Stimulated activated CD8-positive, alpha-beta memory T cell treated with anti-CD3 and anti-CD28 coated beads, Interleukin-4, amount 100 ng/mL, for 24 hours (primary cell): Measurements from ENCODE around the gene MUC5AC.
"Not testable (repeated sequence)": the region's sequence is repeated elsewhere in the genome, so short reads cannot be mapped to it uniquely, and the experiment has no call there.

ENCODE experiments used
- DNase-seq: peaks from one replicate; pipeline ENCODE4 v3.0.0-alpha.2; 2020; ENCODE audit warnings: low read depth

The MUC5AC gene

GRCh38 chr11:1162491-1163311 is 4.9 kb downstream of the MUC5AC start:
- DNase-seq = no peak

DNA sequence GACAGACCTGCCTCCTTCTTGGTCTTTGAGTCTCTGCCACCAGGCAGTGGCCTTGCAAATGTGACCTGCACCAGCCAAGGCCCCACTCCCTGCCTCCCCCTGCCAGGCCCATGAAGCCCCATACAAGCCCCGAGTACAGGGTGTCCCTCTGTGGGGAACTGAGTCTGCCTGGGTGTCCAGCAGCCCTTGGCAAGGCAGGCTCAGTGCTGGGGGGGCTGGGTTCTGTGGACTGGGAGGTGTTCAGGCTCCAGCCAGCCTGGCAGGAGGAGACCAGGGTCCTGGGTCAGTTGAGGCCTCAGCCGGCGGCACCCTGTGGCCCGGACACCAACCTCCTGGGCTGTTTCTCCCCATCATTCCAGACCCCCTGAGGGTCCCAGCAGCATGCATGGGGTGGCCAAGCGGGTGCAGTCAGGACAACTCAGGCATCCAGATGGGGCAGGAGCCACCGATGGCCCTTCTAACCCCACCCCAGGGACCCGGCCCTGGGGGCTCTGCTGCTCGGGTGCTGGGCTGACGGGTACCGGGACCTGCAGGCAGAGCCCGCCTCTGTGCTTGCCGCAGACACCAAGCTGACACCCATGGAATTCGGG is 5.7 kb downstream of the MUC5AC start:
- no peak for DNase-seq

DNA sequence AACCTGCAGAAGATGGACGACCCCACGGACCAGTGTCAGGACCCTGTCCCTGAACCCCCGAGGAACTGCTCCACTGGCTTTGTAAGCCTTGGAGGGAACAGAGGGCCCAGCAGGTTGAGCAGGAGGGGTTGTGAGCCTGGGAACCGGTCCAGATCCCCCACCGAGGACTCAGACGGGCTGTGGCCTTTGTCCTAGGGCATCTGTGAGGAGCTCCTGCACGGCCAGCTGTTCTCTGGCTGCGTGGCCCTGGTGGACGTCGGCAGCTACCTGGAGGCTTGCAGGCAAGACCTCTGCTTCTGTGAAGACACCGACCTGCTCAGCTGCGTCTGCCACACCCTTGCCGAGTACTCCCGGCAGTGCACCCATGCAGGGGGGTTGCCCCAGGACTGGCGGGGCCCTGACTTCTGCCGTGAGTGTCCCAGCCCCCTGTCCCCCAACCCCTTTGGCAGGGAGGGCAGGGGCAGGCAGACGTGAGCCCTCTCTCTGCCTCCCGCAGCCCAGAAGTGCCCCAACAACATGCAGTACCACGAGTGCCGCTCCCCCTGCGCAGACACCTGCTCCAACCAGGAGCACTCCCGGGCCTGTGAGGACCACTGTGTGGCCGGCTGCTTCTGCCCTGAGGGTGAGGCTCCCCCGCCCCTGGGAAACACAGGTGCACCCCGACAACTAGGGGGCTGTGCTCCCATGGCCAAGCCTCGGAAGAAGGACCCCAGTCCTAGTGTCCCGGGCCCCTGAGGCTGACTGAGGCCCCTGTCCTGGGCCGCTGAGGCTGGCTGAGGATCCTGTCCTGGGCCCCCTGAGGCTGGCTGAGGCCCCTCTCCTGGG is 6.4 kb downstream of the MUC5AC start:
- no peak for DNase-seq

GRCh38 chr11:1164779-1165255 is 7.1 kb downstream of the MUC5AC start:
- not testable (repeated sequence) for DNase-seq

DNA sequence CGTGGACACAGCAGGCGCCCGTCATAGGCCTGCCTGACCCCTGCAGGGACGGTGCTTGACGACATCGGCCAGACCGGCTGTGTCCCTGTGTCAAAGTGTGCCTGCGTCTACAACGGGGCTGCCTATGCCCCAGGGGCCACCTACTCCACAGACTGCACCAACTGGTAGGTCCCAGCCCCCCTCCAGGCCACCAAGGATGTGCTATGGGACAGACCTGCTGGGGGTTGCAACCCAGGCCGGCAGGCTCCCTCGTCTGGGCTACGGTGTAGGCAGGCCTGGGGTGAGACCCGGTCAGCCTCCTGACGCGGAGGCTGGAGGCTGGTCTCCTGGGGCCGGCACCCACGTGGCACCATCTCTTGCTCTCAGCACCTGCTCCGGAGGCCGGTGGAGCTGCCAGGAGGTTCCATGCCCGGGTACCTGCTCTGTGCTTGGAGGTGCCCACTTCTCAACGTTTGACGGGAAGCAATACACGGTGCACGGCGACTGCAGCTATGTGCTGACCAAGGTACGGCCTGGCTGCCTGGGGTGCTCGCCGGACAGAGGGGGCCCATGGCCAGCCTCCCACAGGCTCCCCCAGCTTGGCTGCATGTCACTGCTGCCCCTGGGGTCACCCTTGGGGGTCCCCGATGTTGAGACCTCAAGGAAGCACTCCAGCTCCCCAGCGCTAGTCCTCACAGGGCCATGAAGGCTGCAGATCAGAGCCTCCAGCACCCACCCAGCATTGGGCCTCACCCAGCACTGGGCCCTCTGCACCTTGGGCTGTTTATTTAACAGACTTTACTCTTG is 7.7 kb downstream of the MUC5AC start:
- no peak for DNase-seq

DNA sequence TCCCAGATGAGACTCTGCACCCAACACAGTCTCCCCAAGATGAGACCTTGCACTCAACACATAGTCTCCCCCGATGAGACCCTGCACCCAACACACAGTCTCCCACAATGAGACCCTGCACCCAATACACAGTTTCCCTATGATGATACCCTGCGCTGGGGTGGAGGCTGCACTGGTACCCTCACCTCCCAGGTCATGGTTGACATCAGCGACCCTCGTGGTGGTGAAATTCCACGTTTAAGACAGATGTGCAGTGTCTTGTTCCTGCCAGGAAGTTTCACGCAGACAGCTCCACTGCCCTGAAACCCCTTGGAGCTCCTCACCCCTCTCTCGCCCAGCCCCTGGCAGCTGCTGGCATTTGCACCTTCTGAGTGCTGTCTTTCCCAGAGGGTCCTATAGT is 9.5 kb downstream of the MUC5AC start:
- DNase-seq = no peak

GRCh38 chr11:1167751-1168231 is 10.0 kb downstream of the MUC5AC start:
- no peak for DNase-seq

- DNase-seq = no peak
Measured at GRCh38 chr11:1168256-1168655, 10.5 kb downstream of the MUC5AC start.

DNA sequence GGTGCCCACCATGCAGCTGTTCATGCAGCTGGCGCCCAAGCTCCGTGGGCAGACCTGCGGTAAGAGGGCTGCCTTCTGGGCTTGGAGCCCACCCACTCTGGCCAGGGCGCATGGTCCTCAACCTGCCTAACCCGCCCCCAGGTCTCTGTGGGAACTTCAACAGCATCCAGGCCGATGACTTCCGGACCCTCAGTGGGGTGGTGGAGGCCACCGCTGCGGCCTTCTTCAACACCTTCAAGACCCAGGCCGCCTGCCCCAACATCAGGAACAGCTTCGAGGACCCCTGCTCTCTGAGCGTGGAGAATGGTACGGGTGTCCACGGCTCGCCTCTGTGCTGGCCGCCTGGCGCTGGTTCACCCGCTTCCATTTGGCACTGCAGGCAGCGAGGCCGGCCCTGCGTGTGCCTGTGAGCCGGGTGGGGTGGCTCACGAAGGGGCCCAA is 11.0 kb downstream of the MUC5AC start:
- no peak for DNase-seq

DNA sequence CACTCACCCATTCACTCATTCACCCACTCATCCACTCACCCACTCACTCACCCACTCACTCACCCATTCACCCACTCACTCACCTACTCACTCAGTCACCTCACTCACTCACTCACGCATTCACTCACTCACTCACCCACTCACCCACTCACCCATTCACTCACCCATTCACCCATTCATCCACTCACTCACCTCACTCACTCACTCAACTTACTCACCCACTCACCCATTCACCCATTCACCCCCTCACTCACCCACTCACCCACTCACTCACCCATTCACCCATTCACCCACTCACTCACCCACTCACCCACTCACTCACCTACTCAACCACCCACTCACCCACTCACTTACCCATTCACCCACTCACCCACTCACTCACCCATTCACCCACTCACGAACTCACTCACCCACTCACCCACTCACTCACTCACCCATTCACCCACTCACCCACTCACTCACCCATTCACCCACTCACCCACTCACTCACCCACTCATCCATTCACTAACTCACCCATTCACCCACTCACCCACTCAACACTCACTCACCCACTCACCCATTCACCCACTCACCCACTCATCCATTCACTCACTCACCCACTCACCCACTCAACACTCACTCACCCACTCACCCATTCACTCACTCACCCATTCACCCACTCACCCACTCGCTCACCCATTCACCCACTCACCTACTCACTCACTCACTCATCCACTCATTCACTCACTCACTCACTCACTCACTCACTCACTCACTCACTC is 13.7 kb downstream of the MUC5AC start:
- DNase-seq = no peak

- no peak for DNase-seq
Measured at GRCh38 chr11:1171985-1172728, 14.4 kb downstream of the MUC5AC start.

- DNase-seq = no peak
Measured at GRCh38 chr11:1172729-1173117, 15.0 kb downstream of the MUC5AC start.

DNA sequence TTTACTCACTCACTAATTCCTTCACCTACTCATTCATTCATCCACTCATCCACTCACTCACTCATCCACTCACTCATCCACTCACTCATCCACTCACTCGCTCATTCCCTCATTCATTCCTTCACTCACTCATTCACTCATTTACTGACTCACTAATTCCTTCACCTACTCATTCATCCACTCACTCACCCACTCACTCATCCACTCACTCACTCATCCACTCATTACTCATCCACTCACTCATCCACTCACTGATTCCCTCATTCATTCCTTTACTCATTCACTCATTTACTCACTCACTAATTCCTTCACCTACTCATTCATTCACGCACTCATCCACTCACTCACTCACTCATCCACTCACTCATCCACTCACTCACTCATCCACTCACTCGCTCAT is 15.6 kb downstream of the MUC5AC start:
- not testable (repeated sequence) for DNase-seq

DNA sequence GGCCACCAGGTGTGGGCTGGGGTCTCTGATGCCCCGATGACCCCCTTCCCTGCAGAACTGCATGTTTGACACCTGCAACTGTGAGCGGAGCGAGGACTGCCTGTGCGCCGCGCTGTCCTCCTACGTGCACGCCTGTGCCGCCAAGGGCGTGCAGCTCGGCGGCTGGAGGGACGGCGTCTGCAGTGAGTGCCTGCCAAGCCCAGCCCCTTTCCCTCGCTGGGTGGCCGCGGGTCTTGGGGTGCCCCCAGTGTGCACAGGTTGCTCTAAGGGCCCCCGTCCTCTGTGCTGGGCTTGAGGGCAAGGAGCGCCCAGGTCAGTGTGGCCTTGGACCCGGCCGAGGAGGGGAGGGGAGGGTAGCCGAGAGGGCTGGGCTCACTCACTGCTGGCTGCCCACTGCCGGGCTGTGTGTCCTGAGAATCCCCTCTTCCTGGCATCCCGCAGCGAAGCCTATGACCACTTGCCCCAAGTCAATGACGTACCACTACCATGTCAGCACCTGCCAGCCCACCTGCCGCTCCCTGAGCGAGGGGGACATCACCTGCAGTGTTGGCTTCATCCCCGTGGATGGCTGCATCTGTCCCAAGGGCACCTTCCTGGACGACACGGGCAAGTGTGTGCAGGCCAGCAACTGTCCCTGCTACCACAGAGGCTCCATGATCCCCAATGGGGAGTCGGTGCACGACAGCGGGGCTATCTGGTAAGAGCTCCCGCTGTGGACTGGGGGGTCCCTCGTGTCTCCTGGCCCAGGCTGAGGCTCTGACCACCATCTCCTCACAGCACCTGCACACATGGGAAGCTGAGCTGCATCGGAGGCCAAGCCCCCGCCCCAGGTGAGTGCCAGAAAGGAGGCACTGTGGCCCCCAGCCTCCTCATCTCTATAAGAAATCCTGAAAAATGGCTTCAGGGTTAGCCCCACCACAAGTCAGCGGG is 17.0 kb downstream of the MUC5AC start:
- no peak for DNase-seq

DNA sequence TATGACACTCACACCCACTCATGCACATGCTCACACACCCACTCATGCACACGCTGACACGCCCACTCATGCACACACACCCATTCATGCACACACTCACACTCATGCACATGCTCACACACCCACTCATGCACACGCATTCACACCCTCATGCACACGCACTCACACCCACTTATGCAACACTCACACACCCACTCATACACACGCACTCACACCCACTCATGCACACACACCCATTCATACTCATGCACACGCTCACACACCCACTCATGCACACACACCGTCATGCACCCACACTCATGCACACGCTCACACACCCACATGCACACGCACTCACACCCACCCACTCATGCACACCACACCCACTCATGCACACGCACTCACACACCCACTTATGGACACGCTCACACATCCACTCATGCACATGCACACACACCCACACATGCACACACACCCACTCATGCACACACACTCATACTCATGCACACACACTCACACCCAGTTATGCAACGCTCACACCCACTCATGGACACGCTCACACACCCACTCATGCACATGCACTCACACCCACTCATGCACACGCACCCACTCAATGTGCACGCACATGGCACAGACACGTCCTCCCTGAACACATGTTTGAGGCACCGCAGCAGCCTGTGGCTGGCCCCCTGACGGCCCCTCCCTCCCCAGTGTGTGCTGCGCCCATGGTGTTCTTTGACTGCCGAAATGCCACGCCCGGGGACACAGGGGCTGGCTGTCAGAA is 17.9 kb downstream of the MUC5AC start:
- no peak for DNase-seq

- no peak for DNase-seq
Measured at GRCh38 chr11:1176224-1177019, 18.7 kb downstream of the MUC5AC start.

DNA sequence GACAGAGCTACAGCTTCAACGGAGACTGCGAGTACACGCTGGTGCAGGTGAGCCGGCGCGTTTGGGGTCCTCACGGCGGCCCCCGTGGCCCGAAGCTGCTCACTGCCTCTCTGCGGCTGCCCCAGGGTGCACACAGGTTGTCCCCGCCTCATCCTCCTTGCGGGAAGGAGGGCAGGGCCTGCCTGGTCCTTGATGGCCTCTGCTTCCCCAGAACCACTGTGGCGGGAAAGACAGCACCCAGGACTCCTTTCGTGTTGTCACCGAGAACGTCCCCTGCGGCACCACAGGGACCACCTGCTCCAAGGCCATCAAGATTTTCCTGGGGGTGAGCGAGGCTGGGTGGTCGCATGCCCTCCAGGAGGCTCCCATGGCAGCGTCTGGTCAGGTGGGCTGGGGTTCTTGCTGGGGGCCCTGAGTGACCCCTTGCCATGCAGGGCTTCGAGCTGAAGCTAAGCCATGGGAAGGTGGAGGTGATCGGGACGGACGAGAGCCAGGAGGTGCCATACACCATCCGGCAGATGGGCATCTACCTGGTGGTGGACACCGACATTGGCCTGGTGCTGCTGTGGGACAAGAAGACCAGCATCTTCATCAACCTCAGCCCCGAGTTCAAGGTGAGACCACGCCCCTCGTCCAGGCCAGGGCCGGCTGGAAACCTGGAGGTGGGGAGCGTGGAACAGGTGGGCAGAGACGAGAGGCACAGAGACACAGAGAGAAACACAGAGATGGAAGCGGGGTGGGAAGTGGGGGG is 19.4 kb downstream of the MUC5AC start:
- DNase-seq = no peak
